H4 (cell line): ENCODE results near the gene PDE1A. TPM values are rescaled to one million over a fixed set of nuclear protein-coding genes. Genes with fewer than 3 reads are reported as not detected.

Source experiments
- DNase-seq: peaks from one replicate; pipeline ENCODE4 v3.0.0-alpha.2; 2015; ENCODE audit warnings: low spot score
- total RNA-seq: library from RNA; depleted of rRNA; stranded (reverse); fragments of >200 nt; shearing (Covaris generic); gene quantifications from 2 replicates; pipeline ENCODE4 v1.2.3, GENCODE V29; 2014

Gene PDE1A
- total RNA-seq, 1 experiment from 2014 or later, result 1.2 TPM

GRCh38 chr2:182128821-182129707 lies 297.8 kb downstream of the PDE1A start:
- no peak for DNase-seq

GRCh38 chr2:182117196-182117595 lies 309.6 kb downstream of the PDE1A start:
- DNase-seq, result no peak

- no peak for DNase-seq
Measured at GRCh38 chr2:182116774-182117173, 310.1 kb downstream of the PDE1A start.

DNA sequence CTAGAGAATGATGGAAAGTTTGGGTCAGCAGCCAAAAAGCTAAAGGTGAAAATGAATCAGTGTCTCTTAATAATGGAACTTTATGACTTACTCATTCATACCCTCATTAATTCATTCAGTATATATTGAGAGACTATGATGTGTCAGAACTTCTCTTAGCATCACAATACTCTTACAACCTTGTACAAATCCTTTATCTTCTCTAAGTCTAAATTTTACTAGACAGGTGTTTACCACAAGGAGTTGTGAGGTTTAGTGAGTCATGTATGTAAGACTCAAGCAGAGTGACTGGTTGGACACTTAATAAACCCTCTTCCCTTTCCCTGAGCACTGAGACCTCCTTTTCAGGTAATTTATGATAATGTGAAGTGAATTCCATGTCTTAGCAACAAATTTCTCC lies 311.6 kb downstream of the PDE1A start:
- DNase-seq, result no peak

DNA sequence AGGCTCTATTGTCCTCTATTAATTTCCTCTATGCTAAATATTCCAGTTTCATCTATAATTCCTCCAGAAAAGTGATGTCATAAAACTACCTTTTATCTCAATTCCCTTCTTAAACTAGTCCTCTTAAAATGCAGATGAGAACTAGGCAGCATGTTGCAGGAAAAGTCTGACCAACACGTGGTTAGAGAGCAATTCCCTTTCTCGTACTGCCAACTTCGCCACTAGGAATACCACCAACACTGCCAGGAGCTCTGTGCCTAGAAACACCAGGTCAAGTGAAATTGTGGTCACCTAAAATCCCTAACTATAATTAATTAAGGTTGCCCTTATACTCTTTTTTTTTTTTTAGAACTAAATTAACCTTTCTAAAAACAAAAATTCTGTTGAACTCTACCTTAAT lies 313.5 kb downstream of the PDE1A start:
- no peak for DNase-seq

DNA sequence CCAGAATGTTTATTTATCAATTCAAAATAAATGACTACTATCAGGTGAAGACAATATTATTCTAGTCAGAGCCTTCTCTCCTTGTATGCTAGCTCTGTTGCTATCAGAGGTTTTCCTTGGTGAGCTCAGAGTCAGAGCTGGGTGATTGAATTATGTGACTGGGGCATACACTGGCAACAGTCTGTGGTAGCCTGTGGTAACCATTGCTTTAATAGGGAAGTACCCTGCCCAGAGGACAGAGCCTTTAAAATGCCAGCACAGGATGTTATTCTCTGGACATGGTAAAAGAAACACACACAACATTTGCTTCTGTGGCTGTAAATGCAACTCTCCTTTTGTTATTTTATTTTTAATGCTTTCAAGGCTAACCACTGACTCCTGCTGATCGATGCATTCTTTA lies 316.5 kb downstream of the PDE1A start:
- no peak for DNase-seq

GRCh38 chr2:182103526-182103925 lies 323.3 kb downstream of the PDE1A start:
- no peak for DNase-seq

DNA sequence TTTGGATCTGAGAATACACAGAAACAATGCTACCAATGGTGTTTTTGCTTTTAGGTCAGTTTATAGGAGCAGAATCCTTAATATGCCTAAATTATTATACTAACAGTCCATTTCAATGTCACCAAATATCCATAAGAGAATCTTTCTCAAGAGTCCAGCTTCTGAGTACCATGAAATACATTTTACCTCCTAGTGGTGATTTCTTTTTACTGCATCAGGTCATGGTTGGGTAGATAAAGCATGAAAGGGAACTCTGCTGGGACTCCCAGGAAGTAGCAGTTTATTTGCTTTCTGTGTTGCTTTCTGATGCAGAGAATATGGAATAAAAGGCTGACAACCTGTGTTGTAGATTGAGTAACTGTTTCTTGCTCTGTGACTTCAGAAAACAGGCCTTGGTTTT lies 325.6 kb downstream of the PDE1A start:
- no peak for DNase-seq

DNA sequence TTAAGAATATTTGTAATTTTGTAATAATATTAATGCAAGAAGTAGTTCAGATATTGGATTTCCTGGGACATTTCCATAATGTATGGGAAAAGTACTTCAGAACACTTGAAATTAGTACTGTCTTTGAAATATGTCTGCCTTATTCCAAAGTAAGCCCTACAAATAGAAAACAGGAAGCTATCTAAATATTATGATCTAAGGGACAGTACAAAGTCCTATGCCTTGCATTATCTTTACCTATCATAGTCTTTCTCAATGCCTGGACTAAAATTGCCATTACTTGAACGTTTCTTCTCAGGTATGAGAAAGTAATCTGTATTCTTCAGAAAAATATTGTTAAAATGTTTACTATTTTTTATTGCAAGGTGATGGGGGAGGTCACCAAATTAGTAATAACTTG lies 328.2 kb downstream of the PDE1A start:
- no peak for DNase-seq

DNA sequence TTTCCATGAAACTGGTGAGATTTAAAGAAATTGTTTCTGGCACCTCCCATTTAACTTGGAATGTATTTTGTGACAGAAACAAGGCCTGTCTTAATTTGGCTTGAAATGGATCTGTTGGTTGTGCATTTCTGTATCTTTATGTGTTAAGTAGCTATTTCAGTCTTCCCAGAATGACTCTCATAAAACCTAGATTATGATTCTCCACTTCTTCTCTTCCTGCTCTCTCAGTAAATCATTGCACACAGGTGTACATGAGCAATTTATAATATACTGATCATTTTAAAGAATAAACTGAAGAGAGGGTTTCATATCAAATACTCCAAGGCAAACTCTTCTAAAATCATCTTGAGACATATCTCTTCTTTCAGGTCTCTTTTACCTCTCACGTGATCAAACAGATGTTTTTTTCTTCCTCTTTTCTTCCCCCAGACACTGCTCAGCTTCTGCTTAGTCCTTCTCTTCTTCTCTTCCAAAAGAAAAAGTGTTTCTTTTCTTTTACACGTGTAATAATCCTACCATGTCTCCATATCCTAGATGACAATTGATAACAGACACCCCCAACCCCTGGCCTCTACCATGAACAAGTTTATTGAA lies 329.2 kb downstream of the PDE1A start:
- DNase-seq, result no peak

DNA sequence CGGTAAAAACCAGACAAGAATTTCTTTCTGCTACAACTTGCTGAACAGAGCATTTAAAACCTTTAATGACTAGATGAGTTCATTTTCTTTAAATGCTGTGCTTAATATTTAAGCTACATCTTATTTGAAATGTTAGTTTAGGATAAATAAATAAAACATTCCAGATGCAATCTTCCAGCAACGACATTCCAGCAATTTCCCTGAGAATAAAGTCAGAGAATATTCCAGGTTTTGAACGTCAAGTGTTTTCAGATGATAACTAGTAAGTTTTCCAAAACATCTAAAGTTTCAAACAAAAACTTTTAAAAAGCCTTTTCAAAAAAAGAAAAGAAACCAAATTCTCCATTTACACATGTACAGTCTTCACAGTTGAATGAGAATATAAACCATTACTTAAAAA lies 336.4 kb downstream of the PDE1A start:
- no peak for DNase-seq
